PC-9 (cell line): ENCODE measurements around the gene ZNF831. TPM values are rescaled to one million over a fixed set of nuclear protein-coding genes. Genes with fewer than 3 reads are reported as not detected.

Experiments
- BruUV-seq: library from RNA; stranded (reverse); fragments of 400-500 nt; replicated peaks from 2 replicates; lab custom pipeline; 2021; lab: Mats Ljungman, UMichigan
- CTCF ChIA-PET: fragments of 300-600 bp; sonication (Branson Sonifier 250); formaldehyde crosslinking; loops from one replicate; lab custom pipeline; 2022; ENCODE audit warnings: antibody characterized with exemption; lab: Charles Lee
- POLR2A ChIA-PET: fragments of 300-600 bp; sonication (Branson Sonifier 250); formaldehyde crosslinking; loops from one replicate; lab custom pipeline; 2022; ENCODE audit warnings: antibody characterized with exemption; ENCODE audit not compliant: unreplicated experiment; lab: Charles Lee
- DNase-seq, 2 experiments: peaks; one replicate each; pipeline versions ENCODE4 v3.0.0 to v3.0.0-alpha.2; 2015 to 2022; ENCODE audit warnings: mixed read lengths in 1 of 2
- H2AFZ ChIP-seq: fragments of 200-600 bp; sonication (generic); 2 replicates; pipeline ENCODE4 v1.8.1; 2017; ENCODE audit warnings: antibody characterized with exemption
- H3F3A ChIP-seq: fragments of 200-600 bp; sonication (generic); 2 replicates; pipeline ENCODE4 v1.8.1; 2017; ENCODE audit warnings: antibody characterized with exemption, mild to moderate bottlenecking, low read depth; ENCODE audit not compliant: insufficient read depth
- H3K27ac ChIP-seq: fragments of 200-600 bp; sonication (generic); 2 replicates; pipeline ENCODE4 v1.6.1; 2016; ENCODE audit warnings: mixed run types
- H3K27me3 ChIP-seq: fragments of 200-600 bp; sonication (generic); 2 replicates; pipeline ENCODE4 v1.6.1; 2016; ENCODE audit warnings: low read depth, mixed run types; ENCODE audit not compliant: insufficient read depth
- H3K36me3 ChIP-seq: fragments of 200-600 bp; sonication (generic); 2 replicates; pipeline ENCODE4 v1.6.1; 2016; ENCODE audit warnings: low read depth, mixed run types
- H3K4me1 ChIP-seq: fragments of 200-600 bp; sonication (generic); replicated peaks from 2 replicates; pipeline ENCODE4 v1.6.1; 2016; ENCODE audit warnings: mixed run types; ENCODE audit not compliant: insufficient read depth
- H3K4me2 ChIP-seq: fragments of 200-600 bp; sonication (generic); 2 replicates; pipeline ENCODE4 v1.6.1; 2017; ENCODE audit warnings: mixed run types
- H3K4me3 ChIP-seq: fragments of 200-600 bp; sonication (generic); 2 replicates; pipeline ENCODE4 v1.6.1; 2016; ENCODE audit warnings: mixed run types
- H3K79me2 ChIP-seq: fragments of 200-600 bp; sonication (generic); 2 replicates; pipeline ENCODE4 v1.6.1; 2017; ENCODE audit warnings: low read depth, mixed run types
- H3K9me2 ChIP-seq: fragments of 200-600 bp; sonication (generic); 2 replicates; pipeline ENCODE4 v1.8.1; 2017; ENCODE audit warnings: mild to moderate bottlenecking; ENCODE audit not compliant: insufficient read depth
- H3K9me3 ChIP-seq: fragments of 200-600 bp; sonication (generic); 2 replicates; pipeline ENCODE4 v1.8.1; 2016; ENCODE audit warnings: low read depth; ENCODE audit not compliant: insufficient read depth
- H4K20me1 ChIP-seq: fragments of 200-600 bp; sonication (generic); 2 replicates; pipeline ENCODE4 v1.8.1; 2017; ENCODE audit not compliant: insufficient read depth
- EZH2 ChIP-seq: fragments of 200-600 bp; sonication (generic); IDR thresholded peaks from 2 replicates; pipeline ENCODE4 v1.8.0; 2017; ENCODE audit warnings: antibody characterized with exemption, low read depth
- intact Hi-C: fragments of 100-400 bp; cut with micrococcal nuclease; formaldehyde crosslinking; loops from one replicate; pipeline ENCODE4 v1.10.0; 2022; ENCODE audit not compliant: unreplicated experiment
- total RNA-seq: library from RNA; stranded (reverse); gene quantifications from 2 replicates; pipeline ENCODE4 v1.2.3, GENCODE V29; 2021
- TF ChIP-seq, protein P1 (sequence below): fragments of 200-600 bp; sonication (generic); conservative IDR thresholded peaks from 2 replicates; pipeline ENCODE4 v1.6.1; 2017; ENCODE audit warnings: mixed run types, antibody characterized with exemption, mild to moderate bottlenecking, moderate library complexity

Gene ZNF831
- total RNA-seq, 1 experiment from 2014 or later, result not detected

DNA sequence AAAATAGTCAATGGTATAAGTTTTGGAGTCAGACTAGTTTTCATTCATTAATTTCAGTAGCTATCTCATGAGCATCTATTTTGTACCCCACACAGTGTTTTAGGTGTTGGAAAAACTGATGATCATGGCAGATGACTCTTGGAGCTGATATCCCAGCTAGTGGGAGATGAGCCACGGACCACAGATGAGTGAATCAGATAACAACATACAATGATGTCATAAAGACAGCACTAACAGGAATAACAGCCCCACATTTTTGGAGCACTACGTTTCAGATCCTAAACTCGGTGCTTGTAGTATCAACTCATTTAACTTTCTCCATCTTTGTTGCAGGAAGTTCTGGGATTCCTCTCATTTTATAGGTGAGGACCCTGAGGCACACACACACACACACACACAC, 69.0 kb downstream of the ZNF831 start:
- Histone ChIP-seq H3K79me2 (no peaks in the 10 kb centered on the region), H3K9me3 (no peaks in the 10 kb centered on the region), H3F3A (no peaks in the 10 kb centered on the region), H4K20me1 (no peaks in the 10 kb centered on the region), H3K27me3 (peaks cover 73% of the 10 kb centered on the region), H3K4me1 (no peaks in the 10 kb centered on the region), H3K4me2 (no peak overlapping the region), H3K36me3 (no peaks in the 10 kb centered on the region), H2AFZ (no peak overlapping the region), H3K4me3 (no peak overlapping the region), H3K9me2 (no peaks in the 10 kb centered on the region), H3K27ac (no peak overlapping the region)
- intact Hi-C loops, result no loop called here
- TF ChIP-seq, protein P1, sequence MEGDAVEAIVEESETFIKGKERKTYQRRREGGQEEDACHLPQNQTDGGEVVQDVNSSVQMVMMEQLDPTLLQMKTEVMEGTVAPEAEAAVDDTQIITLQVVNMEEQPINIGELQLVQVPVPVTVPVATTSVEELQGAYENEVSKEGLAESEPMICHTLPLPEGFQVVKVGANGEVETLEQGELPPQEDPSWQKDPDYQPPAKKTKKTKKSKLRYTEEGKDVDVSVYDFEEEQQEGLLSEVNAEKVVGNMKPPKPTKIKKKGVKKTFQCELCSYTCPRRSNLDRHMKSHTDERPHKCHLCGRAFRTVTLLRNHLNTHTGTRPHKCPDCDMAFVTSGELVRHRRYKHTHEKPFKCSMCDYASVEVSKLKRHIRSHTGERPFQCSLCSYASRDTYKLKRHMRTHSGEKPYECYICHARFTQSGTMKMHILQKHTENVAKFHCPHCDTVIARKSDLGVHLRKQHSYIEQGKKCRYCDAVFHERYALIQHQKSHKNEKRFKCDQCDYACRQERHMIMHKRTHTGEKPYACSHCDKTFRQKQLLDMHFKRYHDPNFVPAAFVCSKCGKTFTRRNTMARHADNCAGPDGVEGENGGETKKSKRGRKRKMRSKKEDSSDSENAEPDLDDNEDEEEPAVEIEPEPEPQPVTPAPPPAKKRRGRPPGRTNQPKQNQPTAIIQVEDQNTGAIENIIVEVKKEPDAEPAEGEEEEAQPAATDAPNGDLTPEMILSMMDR, result no peak
- no peak for TF ChIP-seq EZH2
- CTCF ChIA-PET, result no interaction called here
- no peak for DNase-seq
- BruUV-seq, result no TSS peak
- POLR2A ChIA-PET, result no interaction called here

DNA sequence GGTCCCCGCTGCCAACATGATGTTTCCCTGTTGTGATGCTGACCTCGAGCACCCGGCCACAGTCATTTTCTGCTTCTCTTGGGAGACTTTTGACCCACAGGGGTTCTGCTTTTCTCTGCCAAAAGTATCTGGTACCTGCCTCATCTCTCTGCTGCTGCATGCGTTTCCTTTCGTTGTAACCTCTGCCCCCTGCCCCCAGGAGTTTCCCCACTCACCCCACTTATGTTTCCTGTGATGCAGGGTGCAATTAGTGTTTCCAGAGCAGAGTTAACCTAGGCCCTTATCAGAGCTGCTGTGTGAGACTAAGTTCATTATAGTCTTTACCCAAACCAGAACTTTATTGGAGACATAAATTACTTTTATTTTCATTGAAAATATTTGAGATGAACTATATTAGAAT, 71.6 kb downstream of the ZNF831 start:
- Histone ChIP-seq H3K4me1 (no peaks in the 10 kb centered on the region), H2AFZ (no peak overlapping the region), H3K4me2 (no peak overlapping the region), H3K9me3 (no peaks in the 10 kb centered on the region), H4K20me1 (no peaks in the 10 kb centered on the region), H3K27ac (no peak overlapping the region), H3K79me2 (no peaks in the 10 kb centered on the region), H3K4me3 (no peak overlapping the region), H3K36me3 (no peaks in the 10 kb centered on the region), H3K27me3 (peaks cover 99% of the 10 kb centered on the region), H3F3A (no peaks in the 10 kb centered on the region), H3K9me2 (no peaks in the 10 kb centered on the region)
- intact Hi-C loops, result no loop called here
- CTCF ChIA-PET, result no interaction called here
- no peak for TF ChIP-seq EZH2
- TF ChIP-seq, protein P1, result no peak
- BruUV-seq, result no TSS peak
- no peak for DNase-seq
- POLR2A ChIA-PET, result no interaction called here

DNA sequence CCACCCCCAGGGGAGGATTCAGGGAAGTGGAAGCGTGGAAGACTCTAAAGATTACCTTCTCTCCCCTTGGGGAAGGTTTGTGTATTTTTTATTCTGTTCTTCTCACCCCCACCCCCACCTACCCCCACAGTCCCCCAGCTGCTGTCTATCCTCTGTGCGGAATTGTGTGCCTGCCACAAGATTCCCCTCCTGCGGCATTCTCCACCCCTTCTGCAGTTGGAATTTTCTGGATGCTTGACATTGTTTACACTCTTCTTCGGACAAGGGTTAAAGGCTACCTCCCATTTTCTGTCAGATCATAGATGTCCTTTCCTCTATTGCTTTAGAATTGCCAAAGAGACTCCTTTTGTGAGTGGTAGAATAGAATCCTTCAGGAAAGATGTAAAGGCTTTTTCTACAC, 76.4 kb downstream of the ZNF831 start:
- no peak overlapping the region for H3K4me2 ChIP-seq
- H3K27ac ChIP-seq, result no peak overlapping the region
- no peak overlapping the region for H2AFZ ChIP-seq
- BruUV-seq, result no TSS peak
- no peak for DNase-seq
- H3K9me2 ChIP-seq, result no peaks in the 10 kb centered on the region
- no peaks in the 10 kb centered on the region for H3K36me3 ChIP-seq
- POLR2A ChIA-PET, result no interaction called here
- TF ChIP-seq, protein P1, result no peak
- no peak for TF ChIP-seq EZH2
- no peaks in the 10 kb centered on the region for H4K20me1 ChIP-seq
- H3K27me3 ChIP-seq, result peaks cover 97% of the 10 kb centered on the region
- CTCF ChIA-PET, result no interaction called here
- H3K4me3 ChIP-seq, result no peak overlapping the region
- H3F3A ChIP-seq, result no peaks in the 10 kb centered on the region
- intact Hi-C loops, result no loop called here
- H3K4me1 ChIP-seq, result no peaks in the 10 kb centered on the region
- no peaks in the 10 kb centered on the region for H3K9me3 ChIP-seq
- H3K79me2 ChIP-seq, result no peaks in the 10 kb centered on the region
